Upper lobe of left lung (tissue), 6 donors: ENCODE data around the gene PRKCI. TPM values are rescaled to one million over a fixed set of nuclear protein-coding genes. Genes with fewer than 3 reads are reported as not detected.
A peak's percentile ranks its signal among the peaks of the same experiment; 100 is the strongest.
"Not testable (repeated sequence)": the region's sequence is repeated elsewhere in the genome, so short reads cannot be mapped to it uniquely, and the experiment has no call there.

Experiments
- ATAC-seq, 2 donors: fragments of 200-7000 bp; cut with Tn5 transposase; one replicate each; pipeline ENCODE4 v1.9.1; 2022; ENCODE audit warnings: mild to moderate bottlenecking in 2 of 2, moderate library complexity in 2 of 2; ENCODE audit not compliant: low FRiP score in 2 of 2
- DNase-seq, 2 donors: peaks; one replicate each; pipeline ENCODE4 v3.0.0-alpha.2; 2019 to 2020
- H3K27ac ChIP-seq, 4 donors: fragments of 200-600 bp; sonication (generic); one replicate each; pipeline ENCODE4 v1.5.1; 2016 to 2019
- H3K27me3 ChIP-seq, 4 donors: fragments of 200-600 bp; sonication (generic); one replicate each; pipeline ENCODE4 v1.5.1; 2017 to 2019
- H3K36me3 ChIP-seq, 4 donors: fragments of 200-600 bp; sonication (generic); one replicate each; pipeline ENCODE4 v1.5.1; 2016 to 2019
- H3K4me1 ChIP-seq, 4 donors: fragments of 200-600 bp; sonication (generic); one replicate each; pipeline ENCODE4 v1.5.1; 2018 to 2019
- H3K4me3 ChIP-seq, 4 donors: fragments of 200-600 bp; sonication (generic); one replicate each; pipeline ENCODE4 v1.5.1; 2017 to 2019; ENCODE audit warnings: mild to moderate bottlenecking in 2 of 4, moderate library complexity in 1 of 4
- H3K9me3 ChIP-seq, 4 donors: fragments of 200-600 bp; sonication (generic); one replicate each; pipeline ENCODE4 v1.5.1; 2018 to 2019
- EP300 ChIP-seq, 4 donors: sonication (generic); formaldehyde crosslinking; IDR thresholded peaks; one replicate each; pipeline ENCODE4 v1.5.1; 2017; ENCODE audit warnings: antibody characterized with exemption in 4 of 4, control low read depth in 2 of 4
- POLR2A ChIP-seq, 4 donors: fragments of 450-650 bp; IDR thresholded peaks; one replicate each; pipeline ENCODE4 v1.5.1; 2016 to 2017; ENCODE audit warnings: antibody characterized with exemption in 4 of 4, mild to moderate bottlenecking in 2 of 4
- POLR2AphosphoS5 ChIP-seq, 2 donors: sonication (generic); formaldehyde crosslinking; IDR thresholded peaks; one replicate each; pipeline ENCODE4 v1.5.1; 2017; ENCODE audit warnings: antibody characterized with exemption in 2 of 2
- WGBS, 2 donors: methylation state at CpG; one replicate each; pipeline ENCODE4 v1.1.5; 2017 to 2018; 5-methylcytosine and 5-hydroxymethylcytosine counted together
- total RNA-seq, 6 donors: library from RNA; depleted of rRNA in 4 of 6; stranded (reverse); fragments of >200 nt in 4 of 6; gene quantifications; one replicate each; pipeline versions ENCODE4 v1.1.0 to v1.2.1, GENCODE V29; 2016 to 2021
- TF ChIP-seq, protein P1 (sequence below), 6 experiments: fragments of 450-650 bp in 4 of 6; fragments of 200-600 bp in 2 of 6; sonication (generic) in 2 of 6; IDR thresholded peaks; one replicate each; pipeline ENCODE4 v1.5.1; 2016 to 2019; ENCODE audit warnings: antibody characterized with exemption in 6 of 6
- donor health status: DM: no; HTN: no; CAD: no; lungs with moderate emphysema.
- donor health status: DM: no; HTN: yes; CAD: no; lungs with severe emphysema.

PRKCI gene
- total RNA-seq, 6 donors from 2014 or later, result 24.7 to 94.7 (median 37.0) TPM

DNA sequence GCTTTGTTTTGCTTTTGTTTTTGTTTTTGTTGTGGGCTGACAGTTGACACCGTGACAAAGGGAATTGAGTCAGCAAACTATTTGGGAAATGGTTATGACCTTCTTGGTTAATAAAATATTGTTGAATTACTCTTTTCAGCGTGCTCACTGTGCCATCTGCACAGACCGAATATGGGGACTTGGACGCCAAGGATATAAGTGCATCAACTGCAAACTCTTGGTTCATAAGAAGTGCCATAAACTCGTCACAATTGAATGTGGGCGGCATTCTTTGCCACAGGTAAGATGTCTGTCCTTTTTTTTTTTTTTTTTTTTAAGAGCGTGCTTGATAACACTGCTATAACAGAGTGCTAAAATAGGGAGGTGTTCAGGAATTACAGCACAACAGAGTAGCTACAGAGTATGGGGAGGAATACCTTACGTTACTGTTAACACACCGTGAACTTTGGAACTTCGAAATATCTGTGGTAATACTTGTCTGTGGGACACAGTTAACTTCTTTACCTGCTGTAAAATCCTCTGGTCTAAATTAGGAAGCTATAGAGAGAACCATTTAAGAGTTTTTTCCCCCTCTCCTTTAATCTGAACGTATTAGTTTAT lies 48.2 kb downstream of the PRKCI start:
- Histone ChIP-seq H3K9me3 (no peaks in the 10 kb centered on the region), H3K27me3 (no peaks in the 10 kb centered on the region), H3K27ac (no peak overlapping the region), H3K4me3 (no peak overlapping the region), H3K4me1 (no peaks in the 10 kb centered on the region), H3K36me3 (peaks cover 8 to 44% (median 23%) of the 10 kb centered on the region in 4 donors)
- WGBS, 2 donors, result 93 to 94% methylated on average over 11 of the region's 11 CpGs
- DNase-seq, result no peak
- TF ChIP-seq POLR2A (IDR thresholded peaks at IDR 0.05) (no peak), EP300 (IDR thresholded peaks at IDR 0.05) (no peak), POLR2AphosphoS5 (IDR thresholded peaks at IDR 0.05) (no peak)
- TF ChIP-seq, protein P1, sequence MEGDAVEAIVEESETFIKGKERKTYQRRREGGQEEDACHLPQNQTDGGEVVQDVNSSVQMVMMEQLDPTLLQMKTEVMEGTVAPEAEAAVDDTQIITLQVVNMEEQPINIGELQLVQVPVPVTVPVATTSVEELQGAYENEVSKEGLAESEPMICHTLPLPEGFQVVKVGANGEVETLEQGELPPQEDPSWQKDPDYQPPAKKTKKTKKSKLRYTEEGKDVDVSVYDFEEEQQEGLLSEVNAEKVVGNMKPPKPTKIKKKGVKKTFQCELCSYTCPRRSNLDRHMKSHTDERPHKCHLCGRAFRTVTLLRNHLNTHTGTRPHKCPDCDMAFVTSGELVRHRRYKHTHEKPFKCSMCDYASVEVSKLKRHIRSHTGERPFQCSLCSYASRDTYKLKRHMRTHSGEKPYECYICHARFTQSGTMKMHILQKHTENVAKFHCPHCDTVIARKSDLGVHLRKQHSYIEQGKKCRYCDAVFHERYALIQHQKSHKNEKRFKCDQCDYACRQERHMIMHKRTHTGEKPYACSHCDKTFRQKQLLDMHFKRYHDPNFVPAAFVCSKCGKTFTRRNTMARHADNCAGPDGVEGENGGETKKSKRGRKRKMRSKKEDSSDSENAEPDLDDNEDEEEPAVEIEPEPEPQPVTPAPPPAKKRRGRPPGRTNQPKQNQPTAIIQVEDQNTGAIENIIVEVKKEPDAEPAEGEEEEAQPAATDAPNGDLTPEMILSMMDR (IDR thresholded peaks at IDR 0.05), result no peak
- no peak for ATAC-seq

DNA sequence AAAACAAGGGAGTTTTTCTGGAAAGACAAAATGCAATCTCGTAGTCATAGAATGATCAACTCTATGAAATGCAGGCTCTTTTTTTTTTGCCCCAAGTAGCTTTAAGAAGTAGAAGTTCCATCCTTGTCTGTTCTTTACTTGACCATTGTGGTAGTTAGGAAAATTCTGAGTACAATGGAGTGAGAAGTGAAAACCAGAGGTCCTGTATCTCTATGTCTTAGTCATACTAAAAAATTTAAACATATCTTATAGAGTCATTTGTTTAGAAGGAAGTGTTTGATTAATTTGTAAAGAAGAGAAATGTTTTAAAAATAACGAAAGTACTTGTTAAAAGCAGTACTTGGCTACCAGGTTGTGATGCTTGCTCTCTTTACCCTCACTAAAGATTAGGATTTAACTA lies 52.4 kb downstream of the PRKCI start:
- ATAC-seq, result no peak
- TF ChIP-seq POLR2A (IDR thresholded peaks at IDR 0.05), result no peak
- TF ChIP-seq, protein P1 (IDR thresholded peaks at IDR 0.05), result no peak
- no peak for TF ChIP-seq EP300 (IDR thresholded peaks at IDR 0.05)
- TF ChIP-seq POLR2AphosphoS5 (IDR thresholded peaks at IDR 0.05), result no peak
- Histone ChIP-seq H3K36me3 (peaks cover 8 to 52% (median 20%) of the 10 kb centered on the region in 4 donors), H3K4me3 (no peak overlapping the region), H3K27me3 (no peaks in the 10 kb centered on the region), H3K4me1 (peaks cover 0 to 16% (median 6%) of the 10 kb centered on the region in 4 donors), H3K27ac (no peak overlapping the region), H3K9me3 (no peaks in the 10 kb centered on the region)
- WGBS, 2 donors, result 78 to 90% methylated on average over 2 of the region's 2 CpGs
- no peak for DNase-seq

DNA sequence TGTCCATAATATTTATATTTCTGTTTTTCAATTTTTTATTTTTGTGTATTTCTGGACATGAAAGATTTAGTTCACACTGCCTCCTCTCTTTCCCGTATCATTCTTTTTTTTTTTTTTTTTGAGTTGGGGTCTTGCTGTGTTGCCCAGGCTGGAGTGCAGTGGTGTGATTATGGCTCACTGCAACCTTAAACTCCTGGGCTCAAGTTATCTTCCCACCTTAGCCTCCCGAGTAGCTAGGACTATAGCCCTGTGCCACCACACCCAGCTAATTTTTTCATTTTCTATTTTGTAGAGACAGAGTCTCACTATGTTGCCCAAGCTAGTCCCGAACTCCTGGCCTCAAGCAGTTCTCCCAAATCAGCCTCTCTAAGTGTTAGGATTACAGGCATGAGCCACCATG lies 53.6 kb downstream of the PRKCI start:
- Histone ChIP-seq H3K9me3 (no peaks in the 10 kb centered on the region), H3K36me3 (peaks cover 8 to 47% (median 16%) of the 10 kb centered on the region in 4 donors), H3K4me1 (peaks cover 0 to 16% (median 6%) of the 10 kb centered on the region in 4 donors), H3K4me3 (no peak overlapping the region), H3K27ac (no peak overlapping the region), H3K27me3 (no peaks in the 10 kb centered on the region)
- WGBS, 2 donors, result 94 to 98% methylated on average over 3 of the region's 3 CpGs
- TF ChIP-seq, protein P1 (IDR thresholded peaks at IDR 0.05), result no peak
- no peak for TF ChIP-seq POLR2A (IDR thresholded peaks at IDR 0.05)
- no peak for TF ChIP-seq POLR2AphosphoS5 (IDR thresholded peaks at IDR 0.05)
- TF ChIP-seq EP300 (IDR thresholded peaks at IDR 0.05), result no peak
- ATAC-seq (no peak), DNase-seq (no peak)

DNA sequence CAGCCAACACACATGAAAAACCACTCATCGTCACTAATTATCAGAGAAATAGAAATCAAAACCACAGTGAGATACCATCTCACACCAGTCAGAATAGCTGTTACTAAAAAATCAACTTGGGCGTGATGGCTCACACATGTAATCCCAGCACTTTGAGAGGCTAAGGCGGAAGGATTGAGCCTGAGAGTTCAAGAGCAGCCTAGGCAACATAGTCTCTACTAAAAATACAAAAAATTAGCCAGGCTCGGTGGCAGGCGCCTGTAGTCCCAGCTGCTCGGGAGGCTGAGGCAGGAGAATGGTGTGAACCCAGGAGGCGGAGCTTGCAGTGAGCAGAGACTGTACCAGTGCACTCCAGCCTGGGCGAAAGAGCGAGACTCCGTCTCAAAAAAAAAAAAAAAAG lies 55.1 kb downstream of the PRKCI start:
- not testable (repeated sequence) for H3K27me3 ChIP-seq, H3K9me3 ChIP-seq, ATAC-seq, H3K27ac ChIP-seq, DNase-seq
- Histone ChIP-seq H3K4me3 (peak overlapping the region in 1 of 4 donors; percentile 17), H3K4me1 (peaks cover 0 to 16% (median 8%) of the 10 kb centered on the region in 4 donors), H3K36me3 (peaks cover 7 to 49% (median 11%) of the 10 kb centered on the region in 4 donors)
- WGBS, 2 donors, result 89 to 91% methylated on average over 10 of the region's 10 CpGs

DNA sequence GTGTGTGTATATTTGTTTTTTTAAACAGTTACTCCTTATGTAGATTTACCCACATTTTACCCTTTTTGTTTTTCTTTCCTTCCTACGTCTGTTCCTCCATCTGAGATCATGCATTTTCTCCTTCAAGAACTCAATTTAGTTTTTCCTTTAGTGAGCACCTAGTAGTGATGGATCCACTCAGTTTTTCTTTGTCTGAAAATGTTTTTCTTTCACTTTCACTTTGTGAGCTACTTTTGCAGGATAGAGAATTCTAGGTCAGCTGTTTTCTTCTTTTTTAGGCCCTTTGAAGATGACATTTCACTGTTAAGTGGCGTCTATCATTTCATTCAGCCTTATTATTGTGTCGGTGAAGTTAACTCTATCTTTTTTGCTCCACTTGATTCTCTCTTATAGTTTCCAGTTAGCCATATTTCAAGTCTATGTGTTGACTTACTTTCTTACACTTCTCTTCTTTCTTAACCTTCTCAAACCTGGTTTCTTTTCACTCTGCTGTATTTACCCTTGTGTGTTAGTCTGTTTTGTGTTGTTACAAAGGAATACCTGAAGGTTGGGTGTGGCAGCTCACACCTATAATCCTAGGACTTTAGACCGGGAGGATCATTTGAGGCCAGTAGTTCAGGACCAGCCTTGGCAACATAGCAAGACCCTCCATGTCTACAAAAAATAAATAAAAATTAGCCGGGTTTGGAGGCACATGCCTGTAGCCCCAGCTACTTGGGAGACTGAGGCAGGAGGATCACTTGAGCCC lies 55.8 kb downstream of the PRKCI start:
- H3K4me3 ChIP-seq, result peak overlapping the region in 1 of 4 donors; percentile 17
- H3K4me1 ChIP-seq, result peaks cover 0 to 16% (median 8%) of the 10 kb centered on the region in 4 donors
- TF ChIP-seq POLR2AphosphoS5 (IDR thresholded peaks at IDR 0.05), result no peak
- no peak for TF ChIP-seq POLR2A (IDR thresholded peaks at IDR 0.05)
- TF ChIP-seq, protein P1 (IDR thresholded peaks at IDR 0.05), result no peak
- no peak for TF ChIP-seq EP300 (IDR thresholded peaks at IDR 0.05)
- DNase-seq (no peak), ATAC-seq (no peak)
- no peaks in the 10 kb centered on the region for H3K27me3 ChIP-seq
- WGBS, 2 donors, result 81 to 85% methylated on average over 5 of the region's 5 CpGs
- no peaks in the 10 kb centered on the region for H3K9me3 ChIP-seq
- H3K36me3 ChIP-seq, result peaks cover 6 to 55% (median 10%) of the 10 kb centered on the region in 4 donors
- peak overlapping the region in 1 of 4 donors; percentile 49 for H3K27ac ChIP-seq
